ENCODE results near the gene CDH2.

CDH2 gene

DNA sequence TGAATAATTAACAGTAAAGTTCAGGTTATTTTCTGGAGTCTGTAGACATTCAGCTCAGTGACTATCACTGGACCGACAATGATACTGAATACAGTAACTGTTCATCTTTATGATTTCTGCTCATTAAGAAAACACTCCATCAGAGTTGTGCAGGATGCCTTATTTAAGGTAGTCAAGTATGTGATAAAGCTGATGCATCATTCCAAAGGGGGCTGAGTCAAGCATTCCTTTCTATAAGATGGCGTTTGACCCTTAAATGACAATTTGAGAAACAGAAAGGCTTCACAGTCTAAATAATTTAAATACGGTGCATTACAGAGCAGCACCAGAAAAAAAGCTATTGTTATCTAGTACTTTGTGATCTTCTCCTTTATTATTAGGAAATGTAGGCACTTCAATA, 131.1 kb downstream of the CDH2 start:
- in situ Hi-C loops (cut with HindIII; ENCODE audit: low sequenced_read_pairs), result no loop called here

GRCh38 chr18:28045176-28045810, 131.6 kb downstream of the CDH2 start:
- in situ Hi-C loops (cut with HindIII; ENCODE audit: low sequenced_read_pairs), result no loop called here

GRCh38 chr18:28044036-28044435, 132.9 kb downstream of the CDH2 start:
- in situ Hi-C loops (cut with HindIII; ENCODE audit: low sequenced_read_pairs), result no loop called here

GRCh38 chr18:28043631-28044030, 133.3 kb downstream of the CDH2 start:
- in situ Hi-C loops (cut with HindIII; ENCODE audit: low sequenced_read_pairs), result no loop called here

- in situ Hi-C loops (cut with HindIII; ENCODE audit: low sequenced_read_pairs), result no loop called here
These were observed 135.6 kb downstream of the CDH2 start for GRCh38 chr18:28041366-28041765.

- in situ Hi-C loops (cut with HindIII; ENCODE audit: low sequenced_read_pairs), result no loop called here
These were observed 136.2 kb downstream of the CDH2 start for GRCh38 chr18:28040716-28041115.

GRCh38 chr18:28040211-28040610, 136.7 kb downstream of the CDH2 start:
- in situ Hi-C loops (cut with HindIII; ENCODE audit: low sequenced_read_pairs), result no loop called here

DNA sequence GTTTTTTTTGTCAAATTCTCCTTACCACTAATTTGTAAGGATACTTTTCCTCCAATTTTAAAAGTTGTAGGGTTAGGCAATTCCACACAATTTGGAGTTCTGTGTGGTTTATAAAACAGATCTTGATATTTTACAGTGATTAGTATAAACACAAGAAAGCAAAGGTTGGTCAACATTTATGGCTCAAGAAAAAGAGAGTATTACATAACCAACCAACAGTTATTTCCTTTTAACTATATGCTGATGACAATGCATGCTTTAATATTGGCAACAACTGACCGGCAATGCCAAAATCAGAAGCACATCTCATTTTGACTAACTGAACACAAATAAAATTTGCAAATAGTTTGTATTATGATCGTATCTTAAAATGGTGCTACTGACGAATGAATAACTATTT, 137.2 kb downstream of the CDH2 start:
- in situ Hi-C loops (cut with HindIII; ENCODE audit: low sequenced_read_pairs), result no loop called here

GRCh38 chr18:28039078-28039477, 137.9 kb downstream of the CDH2 start:
- in situ Hi-C loops (cut with HindIII; ENCODE audit: low sequenced_read_pairs), result no loop called here

DNA sequence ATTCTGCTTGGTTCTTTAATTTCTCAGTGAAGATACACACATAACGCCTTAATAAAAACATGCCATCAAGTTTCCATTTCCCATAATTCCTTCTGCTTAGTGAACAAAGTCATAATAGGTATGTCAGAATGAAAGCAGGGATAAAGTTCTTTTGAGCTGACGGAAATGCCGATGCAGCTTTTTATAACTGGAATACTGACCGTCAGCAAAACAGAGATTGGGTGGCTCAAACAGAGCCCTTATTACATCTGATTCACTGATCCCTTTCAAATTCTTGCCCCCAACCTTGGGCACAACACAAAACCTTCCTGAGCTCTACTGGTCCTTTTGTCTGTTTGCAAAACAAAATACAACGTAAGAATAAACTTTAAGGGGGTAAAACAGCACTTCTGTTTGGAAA, 140.4 kb downstream of the CDH2 start:
- in situ Hi-C loops (cut with HindIII; ENCODE audit: low sequenced_read_pairs), result no loop called here

DNA sequence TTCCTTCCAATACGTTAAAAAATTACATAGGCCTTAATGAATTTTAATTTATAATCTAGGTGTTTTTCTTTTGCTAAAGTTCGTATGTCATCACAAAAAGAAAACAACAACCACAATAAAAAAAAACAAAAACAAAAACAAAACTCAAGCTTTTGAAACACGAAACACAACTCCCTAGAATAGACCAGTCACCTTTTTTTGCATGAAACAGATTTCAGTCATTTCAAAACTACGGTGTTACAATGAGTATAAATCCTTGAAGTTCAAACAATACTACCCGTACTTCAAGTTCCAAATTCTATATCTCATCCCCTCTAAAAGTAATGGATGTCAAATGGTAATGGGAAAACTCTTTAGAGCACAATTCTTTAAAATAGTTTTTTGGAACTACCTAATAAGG, 142.4 kb downstream of the CDH2 start:
- in situ Hi-C loops (cut with HindIII; ENCODE audit: low sequenced_read_pairs), result no loop called here

DNA sequence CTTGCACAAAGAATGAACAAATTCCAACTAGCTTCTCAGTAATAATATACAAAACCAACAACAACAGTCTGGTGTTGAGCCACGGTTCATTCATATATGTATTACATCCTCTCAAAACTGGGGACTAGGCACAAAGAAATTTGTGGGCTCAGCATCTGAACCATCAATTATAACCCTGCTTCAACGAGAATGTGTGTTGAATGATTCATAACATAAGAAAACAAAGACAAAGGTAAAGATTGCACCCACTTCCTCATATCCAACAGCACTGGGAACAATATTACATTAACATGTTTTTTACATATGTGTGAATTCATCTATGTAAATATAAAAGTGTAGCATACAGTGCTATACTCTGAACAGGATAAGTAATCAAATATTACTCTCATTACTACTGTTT, 144.8 kb downstream of the CDH2 start:
- in situ Hi-C loops (cut with HindIII; ENCODE audit: low sequenced_read_pairs), result no loop called here

DNA sequence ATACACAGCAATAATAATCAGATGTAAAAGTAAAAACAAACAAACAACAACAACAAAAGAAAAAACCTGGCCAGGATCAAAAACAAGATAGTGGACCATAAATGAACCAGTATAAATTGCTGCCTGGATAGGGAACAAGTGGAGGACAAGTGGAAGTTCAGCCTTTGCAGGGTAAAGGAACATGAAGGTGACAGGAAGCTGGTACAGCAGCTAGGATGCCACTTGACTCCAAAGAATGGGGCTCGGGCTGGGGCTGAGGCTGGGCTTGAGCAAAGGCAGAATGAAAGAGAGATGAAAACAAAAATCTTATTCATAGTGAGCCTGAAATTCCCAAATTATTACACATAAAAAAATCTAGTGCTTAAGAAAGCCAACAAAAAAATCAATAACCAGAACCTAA, 146.5 kb downstream of the CDH2 start:
- in situ Hi-C loops (cut with HindIII; ENCODE audit: low sequenced_read_pairs), result no loop called here

DNA sequence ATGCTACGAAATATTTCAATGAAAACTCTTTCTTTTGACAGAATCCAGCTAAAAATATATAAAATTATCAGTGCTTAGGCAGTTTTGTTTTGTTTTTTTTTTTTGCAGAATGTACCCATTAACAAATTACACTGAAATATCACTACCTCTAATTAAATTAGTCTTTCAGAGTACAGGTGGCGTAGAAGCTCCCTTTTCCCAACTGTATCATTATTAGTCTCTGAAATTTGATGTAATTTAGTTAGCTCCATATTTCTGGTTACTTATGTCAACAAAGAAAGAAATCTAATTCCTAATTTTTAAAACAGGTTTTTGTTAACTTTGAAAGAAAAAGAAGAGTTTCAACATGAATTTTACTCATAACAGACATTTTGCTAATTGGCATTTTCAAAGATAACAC, 149.2 kb downstream of the CDH2 start:
- in situ Hi-C loops (cut with HindIII; ENCODE audit: low sequenced_read_pairs), result no loop called here

DNA sequence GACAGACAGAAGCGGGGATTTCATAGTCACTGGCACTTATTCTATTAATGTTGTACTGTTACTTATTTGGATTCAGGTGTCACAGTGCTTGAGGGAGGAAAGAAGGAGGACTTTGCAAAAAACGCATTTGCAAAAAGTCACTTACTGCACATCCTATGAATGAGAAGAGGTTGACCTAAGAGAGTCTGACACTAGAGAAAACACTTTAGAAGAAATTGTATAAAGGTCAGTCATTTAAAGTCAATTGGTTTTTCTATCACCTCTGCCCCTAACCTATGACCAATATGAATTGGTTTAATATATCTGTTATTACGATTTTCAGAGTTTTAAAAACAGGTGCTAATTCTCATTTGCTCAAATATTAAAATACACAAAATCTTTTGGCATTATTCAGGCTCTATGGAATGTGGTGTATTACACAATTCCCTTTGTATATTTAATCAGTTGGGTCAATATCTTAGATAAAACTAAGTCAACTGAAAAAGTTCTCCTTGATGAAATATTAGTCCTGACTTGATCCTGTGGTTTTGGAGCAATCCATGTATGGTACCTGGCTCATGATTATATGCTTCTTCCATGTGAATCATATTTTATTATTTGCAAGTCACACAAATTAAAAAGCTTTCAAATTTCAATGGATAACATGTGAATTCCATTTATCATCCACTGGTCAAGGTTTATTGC, 157.4 kb downstream of the CDH2 start:
- in situ Hi-C loops (cut with HindIII; ENCODE audit: low sequenced_read_pairs), result no loop called here

GRCh38 chr18:28018351-28018750, 158.6 kb downstream of the CDH2 start:
- in situ Hi-C loops (cut with HindIII; ENCODE audit: low sequenced_read_pairs), result no loop called here

GRCh38 chr18:28015671-28016070, 161.3 kb downstream of the CDH2 start:
- in situ Hi-C loops (cut with HindIII; ENCODE audit: low sequenced_read_pairs), result no loop called here

GRCh38 chr18:28013066-28013465, 163.9 kb downstream of the CDH2 start:
- in situ Hi-C loops (cut with HindIII; ENCODE audit: low sequenced_read_pairs), result no loop called here

GRCh38 chr18:28012336-28012735, 164.6 kb downstream of the CDH2 start:
- in situ Hi-C loops (cut with HindIII; ENCODE audit: low sequenced_read_pairs), result no loop called here

- in situ Hi-C loops (cut with HindIII; ENCODE audit: low sequenced_read_pairs), result no loop called here
These were observed 167.3 kb downstream of the CDH2 start for GRCh38 chr18:28009589-28009988.

DNA sequence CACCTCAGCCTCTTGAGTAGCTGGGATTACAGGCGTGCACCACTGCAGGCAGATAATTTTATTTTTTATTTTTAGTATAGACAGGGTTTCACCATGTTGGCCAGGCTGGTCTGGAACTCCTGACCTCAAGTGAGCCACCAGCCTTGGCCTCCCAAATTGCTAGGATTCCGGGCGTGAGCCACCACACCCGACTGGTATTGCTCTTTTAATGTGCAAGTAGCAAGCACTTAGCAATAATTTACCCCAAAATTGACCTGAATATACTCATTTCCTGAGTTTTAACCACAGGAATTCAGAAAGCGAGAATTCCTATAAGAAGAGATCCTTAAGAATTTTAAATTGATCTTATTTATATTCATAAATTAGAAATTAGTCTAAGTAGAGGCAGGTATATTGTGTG, 169.1 kb downstream of the CDH2 start:
- in situ Hi-C loops (cut with HindIII; ENCODE audit: low sequenced_read_pairs), result no loop called here

GRCh38 chr18:28005164-28005563, 171.8 kb downstream of the CDH2 start:
- in situ Hi-C loops (cut with HindIII; ENCODE audit: low sequenced_read_pairs), result no loop called here

- in situ Hi-C loops (cut with HindIII; ENCODE audit: low sequenced_read_pairs), result no loop called here
These were observed 172.3 kb downstream of the CDH2 start for GRCh38 chr18:28004606-28005005.
